K562 (cell line): ENCODE data around the gene MYO18A. TPM values are rescaled to one million over a fixed set of nuclear protein-coding genes. Genes with fewer than 3 reads are reported as not detected.
A peak's percentile ranks its signal among the peaks of the same experiment; 100 is the strongest.

Experiments used
- ATAC-seq: fragments of 200-7000 bp; cut with Tn5 transposase; 3 replicates; pipeline ENCODE4 v1.9.1; 2020; ENCODE audit warnings: moderate library complexity
- BruUV-seq: library from RNA; stranded (reverse); fragments of 400-500 nt; replicated peaks from 2 replicates; lab custom pipeline; 2021; lab: Mats Ljungman, UMichigan
- CTCF ChIA-PET: fragments of 300-600 bp; formaldehyde crosslinking; extraction: SDS; loops from one replicate; lab custom pipeline; 2021; ENCODE audit warnings: low intra/inter-chr PET ratio; lab: Yijun Ruan, JAX
- POLR2A ChIA-PET: fragments of 300-600, 350-650 bp; sonication (Branson Sonifier 250); formaldehyde crosslinking; extraction: SDS; loops from one replicate; lab custom pipeline; 2021; ENCODE audit warnings: antibody characterized with exemption, inconsistent platforms; lab: Yijun Ruan, JAX
- DNase-seq, 4 experiments: peaks; one replicate each; pipeline versions ENCODE4 v3.0.0 to v3.0.0-alpha.2; 2011 to 2018; ENCODE audit warnings: low spot score in 3 of 4, mixed read lengths in 3 of 4; ENCODE audit errors: extremely low read depth in 1 of 4
- FAIRE-seq: peaks from 2 replicates; lab custom pipeline; 2011; peaks lifted over from hg19 to GRCh38; lab: Jason Lieb, UNC
- H2AFZ ChIP-seq: 2 replicates; pipeline ENCODE4 v1.6.0; 2011; ENCODE audit warnings: low read depth, low read length, control low read depth, inconsistent platforms
- H3K27ac ChIP-seq: fragments of 200-600 bp; 3 replicates; pipeline ENCODE4 v1.8.0; 2011; ENCODE audit warnings: low read depth, mild to moderate bottlenecking, control low read depth, inconsistent platforms, low read length, moderate library complexity, mixed read lengths; ENCODE audit errors: extremely low read depth
- H3K27me3 ChIP-seq, 2 experiments: fragments of 300-600 bp in 1 of 2; 2 replicates in 1 of 2; 3 replicates in 1 of 2; pipeline versions ENCODE4 v1.6.0 to v1.8.0; 2011; ENCODE audit warnings: inconsistent platforms in 2 of 2, low read length in 2 of 2, mild to moderate bottlenecking in 1 of 2, mixed read lengths in 1 of 2, moderate library complexity in 1 of 2; ENCODE audit not compliant: control insufficient read depth in 2 of 2, insufficient read depth in 2 of 2
- H3K36me3 ChIP-seq: fragments of 300-600 bp; 3 replicates; pipeline ENCODE4 v1.8.0; 2011; ENCODE audit warnings: mild to moderate bottlenecking, low read length, inconsistent platforms; ENCODE audit not compliant: control insufficient read depth, insufficient read depth
- H3K4me1 ChIP-seq, 2 experiments: fragments of 200-600 bp in 1 of 2; replicated peaks in 1 of 2; 2 replicates in 1 of 2; 3 replicates in 1 of 2; pipeline versions ENCODE4 v1.5.1 to v1.8.0; 2011; ENCODE audit warnings: inconsistent platforms in 2 of 2, low read length in 2 of 2, mild to moderate bottlenecking in 1 of 2, mixed read lengths in 1 of 2, moderate library complexity in 1 of 2; ENCODE audit not compliant: control insufficient read depth in 2 of 2, insufficient read depth in 2 of 2
- H3K4me2 ChIP-seq: 2 replicates; pipeline ENCODE4 v1.6.1; 2011; ENCODE audit warnings: low read length, control low read depth, inconsistent platforms, mixed read lengths; ENCODE audit not compliant: insufficient read depth
- H3K4me3 ChIP-seq: fragments of 200-600 bp; sonication (generic), shearing (Covaris generic); 2 replicates; pipeline ENCODE4 v1.5.1; 2016; ENCODE audit warnings: control low read depth, inconsistent platforms
- H3K79me2 ChIP-seq: fragments of 200-600 bp; 3 replicates; pipeline ENCODE4 v1.8.0; 2011; ENCODE audit warnings: low read length, inconsistent platforms; ENCODE audit not compliant: control insufficient read depth, insufficient read depth
- H3K9ac ChIP-seq, 2 experiments: 2 replicates each; pipeline versions ENCODE4 v1.6.0 to v1.6.1; 2011; ENCODE audit warnings: low read depth in 2 of 2, low read length in 2 of 2, control low read depth in 1 of 2, inconsistent platforms in 1 of 2, mild to moderate bottlenecking in 1 of 2, mixed read lengths in 1 of 2; ENCODE audit not compliant: insufficient read depth in 1 of 2
- H3K9me1 ChIP-seq: one replicate; pipeline ENCODE4 v1.6.0; 2011; ENCODE audit warnings: inconsistent platforms, mild to moderate bottlenecking, low read length, moderate library complexity; ENCODE audit not compliant: control insufficient read depth, insufficient read depth
- H3K9me3 ChIP-seq: replicated peaks from 2 replicates; pipeline ENCODE4 v1.5.1; 2011; ENCODE audit warnings: low read depth, low read length, inconsistent platforms; ENCODE audit not compliant: control insufficient read depth, insufficient read depth
- H4K20me1 ChIP-seq: replicated peaks from 2 replicates; pipeline ENCODE4 v1.6.1; 2011; ENCODE audit warnings: low read length, inconsistent platforms, mixed read lengths; ENCODE audit not compliant: control insufficient read depth, insufficient read depth
- CEBPG ChIP-seq, 3 experiments: fragments of 200-800 bp in 1 of 3; sonication (Bioruptor generic) in 1 of 3; sonication (generic) in 1 of 3; formaldehyde crosslinking in 1 of 3; IDR thresholded peaks in 2 of 3; conservative IDR thresholded peaks in 1 of 3; 2 replicates each; pipeline versions ENCODE4 v1.6.1 to v1.8.0; 2016 to 2022; ENCODE audit warnings: missing compliant biosample characterization in 2 of 3, missing genetic modification characterization in 2 of 3, mild to moderate bottlenecking in 1 of 3, missing genetic modification reagents in 1 of 3
- ELF4 ChIP-seq: fragments of 450-650 bp; formaldehyde crosslinking; IDR thresholded peaks from 2 replicates; pipeline ENCODE4 v1.4.0; 2022; ENCODE audit warnings: missing genetic modification characterization
- EP400 ChIP-seq: fragments of 450-650 bp; IDR thresholded peaks from 2 replicates; pipeline ENCODE4 v1.6.1; 2017; ENCODE audit warnings: antibody characterized with exemption, mild to moderate bottlenecking, moderate library complexity
- GABPA ChIP-seq: fragments of 200-800 bp; sonication (Bioruptor generic); conservative IDR thresholded peaks from 2 replicates; pipeline ENCODE4 v1.6.1; 2016; ENCODE audit warnings: low read depth, missing genetic modification characterization, missing compliant biosample characterization
- ILF3 ChIP-seq: fragments of 450-650 bp; IDR thresholded peaks from 2 replicates; pipeline ENCODE4 v1.6.1; 2018; ENCODE audit warnings: antibody characterized with exemption, mild to moderate bottlenecking, moderate library complexity, borderline replicate concordance
- KHSRP ChIP-seq: fragments of 450-650 bp; IDR thresholded peaks from 2 replicates; pipeline ENCODE4 v1.6.1; 2017
- MYC ChIP-seq, 2 experiments: fragments of 250-450 bp in 1 of 2; sonication (Bioruptor Pico) in 1 of 2; IDR thresholded peaks; 2 replicates each; pipeline versions ENCODE4 v1.5.1 to v1.6.1; 2012 to 2021; ENCODE audit warnings: low read depth in 2 of 2, borderline replicate concordance in 1 of 2, improper control_type of control experiment in 1 of 2, low read length in 1 of 2, mild to moderate bottlenecking in 1 of 2, moderate library complexity in 1 of 2
- RBM15 ChIP-seq: fragments of 200-400 bp; formaldehyde crosslinking; IDR thresholded peaks from 2 replicates; pipeline ENCODE4 v1.6.1; 2018; ENCODE audit warnings: mild to moderate bottlenecking, low read length, moderate library complexity; ENCODE audit not compliant: insufficient read depth
- SOX6 ChIP-seq: fragments of 450-650 bp; IDR thresholded peaks from 2 replicates; pipeline ENCODE4 v1.6.1; 2014; ENCODE audit warnings: mild to moderate bottlenecking
- TEAD2 ChIP-seq: fragments of 450-650 bp; IDR thresholded peaks from 2 replicates; pipeline ENCODE4 v1.6.1; 2016; ENCODE audit warnings: missing genetic modification characterization, control low read depth, missing compliant biosample characterization
- THAP7 ChIP-seq: fragments of 250-450 bp; sonication (Bioruptor Pico); IDR thresholded peaks from 2 replicates; pipeline ENCODE4 v1.5.0; 2021
- THRA ChIP-seq: fragments of 450-650 bp; IDR thresholded peaks from 2 replicates; pipeline ENCODE4 v1.6.1; 2017; ENCODE audit warnings: mild to moderate bottlenecking, moderate library complexity
- ZFPM2 ChIP-seq: fragments of 250-450 bp; sonication (Bioruptor Pico); IDR thresholded peaks from 2 replicates; pipeline ENCODE4 v1.5.1; 2022; ENCODE audit warnings: mild to moderate bottlenecking
- ZNF24 ChIP-seq: fragments of 450-650 bp; IDR thresholded peaks from 2 replicates; pipeline ENCODE4 v1.6.1; 2016
- WGBS: fragments of 100-300 bp; shearing (Covaris generic); methylation state at CpG from one replicate; pipeline ENCODE4 v1.1.6; 2016; ENCODE audit warnings: low coverage, mixed read lengths; ENCODE audit not compliant: insufficient coverage; ENCODE audit errors: missing lambda C conversion rate; 5-methylcytosine and 5-hydroxymethylcytosine counted together
- in situ Hi-C: fragments of 300-500 bp; cut with MboI; formaldehyde crosslinking; loops from 4 replicates; pipeline ENCODE4 v1.15.0; 2018; ENCODE audit warnings: inconsistent platforms, mixed read lengths
- intact Hi-C: fragments of 100-400 bp; cut with micrococcal nuclease; formaldehyde crosslinking; loops from 2 replicates; pipeline ENCODE4 v1.14.2; 2022
- polyA plus RNA-seq, 8 experiments: library from polyadenylated mRNA; depleted of rRNA in 4 of 8; stranded (reverse) in 5 of 8; unstranded in 3 of 8; fragments of >200 nt; fragmentation: Nextera tagmentation in 2 of 8; fragmentation: Illumina TruSeq in 1 of 8; extraction: Ambion mirVana in 2 of 8; extraction: Trizol in 1 of 8; gene quantifications; 2 replicates each; pipeline versions ENCODE4 v1.2.1 to v1.2.3, GENCODE V29; 2011 to 2014; ENCODE audit warnings: inconsistent platforms in 1 of 8, missing spikeins in 1 of 8
- total RNA-seq, 7 experiments: library from RNA; depleted of rRNA in 6 of 7; stranded (reverse); fragments of >200 nt in 6 of 7; fragmentation: Illumina TruSeq in 2 of 7; extraction: Trizol in 2 of 7; gene quantifications; 2 replicates each; pipeline versions ENCODE4 v1.2.1 to v1.2.3, GENCODE V29; 2011 to 2021; ENCODE audit warnings: low replicate concordance in 1 of 7
- TF ChIP-seq, protein P1 (sequence below): IDR thresholded peaks from 2 replicates; pipeline ENCODE4 v1.6.1; 2011; ENCODE audit warnings: borderline replicate concordance, low read depth, mild to moderate bottlenecking, moderate library complexity, low read length; ENCODE audit not compliant: insufficient read depth, poor library complexity, severe bottlenecking
- TF ChIP-seq, protein P2 (sequence below): sonication (generic); formaldehyde crosslinking; IDR thresholded peaks from 2 replicates; pipeline ENCODE4 v1.8.0; 2022; ENCODE audit warnings: mild to moderate bottlenecking, missing genetic modification reagents

The MYO18A gene
- total and polyA plus RNA-seq, 9 of the 15 experiments (the other 6 are each of a cell fraction or from before 2014, with no cell fraction given) = 2.5 to 65.4 (median 17.1) TPM

- Histone ChIP-seq H2AFZ (no peak overlapping the region), H4K20me1 (peaks cover 13% of the 10 kb centered on the region), H3K4me1 (peaks cover 41 to 43% of the 10 kb centered on the region in 2 experiments), H3K4me2 (peak overlapping the region; percentile 69), H3K9me1 (peaks cover 8% of the 10 kb centered on the region), H3K4me3 (no peak overlapping the region), H3K9ac (peak overlapping the region in 1 of 2 experiments; percentile 79; a peak in 2 of 4 replicates), H3K27me3 (no peaks in the 10 kb centered on the region), H3K79me2 (peaks cover 73% of the 10 kb centered on the region), H3K36me3 (peaks cover 60% of the 10 kb centered on the region), H3K9me3 (no peaks in the 10 kb centered on the region), H3K27ac (peak overlapping the region; percentile 58; the same call in 2 of the 3 replicates)
- 97% methylated on average over 3 of the region's 3 CpGs for WGBS
- CTCF ChIA-PET = no interaction called here
- BruUV-seq = TSS peak; percentile 12
- no peak for ATAC-seq
- no peak for FAIRE-seq
- POLR2A ChIA-PET = interaction anchor here (1.4 to 5.6 kb wide), 3 partner anchors 9 to 14 kb away, joined by 4 to 74 read pairs (median 8); partner anchors contain the start of gene MYO18A
- in situ Hi-C loops = no loop called here
- intact Hi-C loops = loop anchor here (2.0 kb wide), 1 partner anchor 15 kb away; no protein-coding TSS in a partner anchor
- no peak for DNase-seq
- no peak for TF ChIP-seq ZFPM2
- TF ChIP-seq CEBPG (CRISPR knock-in tag; IDR thresholded peaks at IDR 0.05) = no peak
- TF ChIP-seq CEBPG (tag; conservative IDR thresholded peaks at IDR 0.05 in 1 of 2, IDR thresholded peaks at IDR 0.05 in 1 of 2) = no peak
- TF ChIP-seq EP400 = no peak
- no peak for TF ChIP-seq KHSRP
- TF ChIP-seq GABPA (tag) = no peak
- TF ChIP-seq ZNF24 = no peak
- TF ChIP-seq, protein P1, sequence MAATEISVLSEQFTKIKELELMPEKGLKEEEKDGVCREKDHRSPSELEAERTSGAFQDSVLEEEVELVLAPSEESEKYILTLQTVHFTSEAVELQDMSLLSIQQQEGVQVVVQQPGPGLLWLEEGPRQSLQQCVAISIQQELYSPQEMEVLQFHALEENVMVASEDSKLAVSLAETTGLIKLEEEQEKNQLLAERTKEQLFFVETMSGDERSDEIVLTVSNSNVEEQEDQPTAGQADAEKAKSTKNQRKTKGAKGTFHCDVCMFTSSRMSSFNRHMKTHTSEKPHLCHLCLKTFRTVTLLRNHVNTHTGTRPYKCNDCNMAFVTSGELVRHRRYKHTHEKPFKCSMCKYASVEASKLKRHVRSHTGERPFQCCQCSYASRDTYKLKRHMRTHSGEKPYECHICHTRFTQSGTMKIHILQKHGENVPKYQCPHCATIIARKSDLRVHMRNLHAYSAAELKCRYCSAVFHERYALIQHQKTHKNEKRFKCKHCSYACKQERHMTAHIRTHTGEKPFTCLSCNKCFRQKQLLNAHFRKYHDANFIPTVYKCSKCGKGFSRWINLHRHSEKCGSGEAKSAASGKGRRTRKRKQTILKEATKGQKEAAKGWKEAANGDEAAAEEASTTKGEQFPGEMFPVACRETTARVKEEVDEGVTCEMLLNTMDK = no peak
- TF ChIP-seq MYC (IDR thresholded peaks at IDR 0.05; ENCODE audit: low read depth, low read length) = no peak
- TF ChIP-seq MYC (CRISPR knock-in tag; IDR thresholded peaks at IDR 0.05; ENCODE audit: borderline replicate concordance, low read depth) = no peak
- TF ChIP-seq THAP7 (CRISPR knock-in tag) = no peak
- no peak for TF ChIP-seq ILF3
- TF ChIP-seq SOX6 = no peak
- TF ChIP-seq RBM15 = no peak
- no peak for TF ChIP-seq THRA
- TF ChIP-seq ELF4 (CRISPR knock-in tag) = no peak
- no peak for TF ChIP-seq TEAD2 (tag)
- TF ChIP-seq, protein P2, sequence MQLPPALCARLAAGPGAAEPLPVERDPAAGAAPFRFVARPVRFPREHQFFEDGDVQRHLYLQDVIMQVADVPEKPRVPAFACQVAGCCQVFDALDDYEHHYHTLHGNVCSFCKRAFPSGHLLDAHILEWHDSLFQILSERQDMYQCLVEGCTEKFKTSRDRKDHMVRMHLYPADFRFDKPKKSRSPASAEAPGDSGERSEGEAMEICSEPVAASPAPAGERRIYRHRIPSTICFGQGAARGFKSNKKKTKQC (CRISPR knock-in tag) = no peak
Measured at GRCh38 chr17:29163563-29163962, 16.6 kb downstream of the MYO18A start.
